Fibroblast of lung (primary cell): Measurements from ENCODE around the gene KIAA1549. TPM values are rescaled to one million over a fixed set of nuclear protein-coding genes. Genes with fewer than 3 reads are reported as not detected.

Experiments used
- DNase-seq, 2 donors: peaks; one replicate each; pipeline versions ENCODE4 v3.0.0 to v3.0.0-alpha.2; 2010; ENCODE audit warnings: low read depth in 2 of 2
- H2AFZ ChIP-seq: 2 replicates; pipeline ENCODE4 v1.5.1; 2012; ENCODE audit warnings: low read length, control low read depth, inconsistent platforms
- H3K27ac ChIP-seq: 2 replicates; pipeline ENCODE4 v1.5.1; 2011; ENCODE audit warnings: low read length, control low read depth; ENCODE audit not compliant: insufficient read depth
- H3K27me3 ChIP-seq: 2 replicates; pipeline ENCODE4 v1.5.1; 2011; ENCODE audit warnings: mild to moderate bottlenecking, low read length; ENCODE audit not compliant: control insufficient read depth, insufficient read depth
- H3K36me3 ChIP-seq: 2 replicates; pipeline ENCODE4 v1.5.1; 2011; ENCODE audit warnings: low read length; ENCODE audit not compliant: control insufficient read depth, insufficient read depth
- H3K4me1 ChIP-seq: 2 replicates; pipeline ENCODE4 v1.5.1; 2011; ENCODE audit warnings: low read length; ENCODE audit not compliant: control insufficient read depth, insufficient read depth; ENCODE audit errors: extremely low read depth
- H3K4me2 ChIP-seq: 2 replicates; pipeline ENCODE4 v1.5.1; 2011; ENCODE audit warnings: low read length, control low read depth; ENCODE audit not compliant: insufficient read depth; ENCODE audit errors: extremely low read depth
- H3K4me3 ChIP-seq, 4 experiments: fragments of 200-600 bp in 1 of 4; sonication (generic) in 1 of 4; replicated peaks in 1 of 4; 2 replicates each; pipeline ENCODE4 v1.5.1; 2011 to 2016; ENCODE audit warnings: low read length in 4 of 4, low read depth in 3 of 4, mild to moderate bottlenecking in 3 of 4, control low read depth in 2 of 4, inconsistent platforms in 1 of 4, mixed read lengths in 1 of 4; ENCODE audit not compliant: insufficient read depth in 1 of 4; ENCODE audit errors: control extremely low read depth in 1 of 4
- H3K79me2 ChIP-seq: 2 replicates; pipeline ENCODE4 v1.5.1; 2012; ENCODE audit warnings: mild to moderate bottlenecking, low read length, inconsistent platforms; ENCODE audit not compliant: control insufficient read depth, insufficient read depth
- H3K9ac ChIP-seq: 2 replicates; pipeline ENCODE4 v1.5.1; 2011; ENCODE audit warnings: mild to moderate bottlenecking, low read length, control low read depth; ENCODE audit not compliant: insufficient read depth
- H3K9me3 ChIP-seq: 2 replicates; pipeline ENCODE4 v1.5.1; 2012; ENCODE audit warnings: low read depth, low read length; ENCODE audit not compliant: control insufficient read depth, insufficient read depth
- H4K20me1 ChIP-seq: 2 replicates; pipeline ENCODE4 v1.5.1; 2011; ENCODE audit warnings: low read length; ENCODE audit not compliant: control insufficient read depth, insufficient read depth; ENCODE audit errors: extremely low read depth
- CTCF ChIP-seq, 2 donors: IDR thresholded peaks in 1 of 2; conservative IDR thresholded peaks in 1 of 2; 1 replicate in 1 of 2; 2 replicates in 1 of 2; pipeline ENCODE4 v1.5.1; 2011 to 2012; ENCODE audit warnings: low read length in 2 of 2, control low read depth in 1 of 2, inconsistent platforms in 1 of 2, low read depth in 1 of 2, mild to moderate bottlenecking in 1 of 2
- EZH2 ChIP-seq: IDR thresholded peaks from 2 replicates; pipeline ENCODE4 v1.5.1; 2012; ENCODE audit warnings: low read length, control low read depth, mild to moderate bottlenecking; ENCODE audit errors: missing control alignments
- polyA plus RNA-seq, 2 donors: library from polyadenylated mRNA; depleted of rRNA in 1 of 2; stranded (reverse) in 1 of 2; unstranded in 1 of 2; fragments of >200 nt; gene quantifications; 2 replicates each; pipeline ENCODE4 v1.2.1, GENCODE V29; 2011 to 2012; ENCODE audit warnings: missing spikeins in 1 of 2
- total RNA-seq: library from RNA; depleted of rRNA; stranded (reverse); fragments of >200 nt; gene quantifications from 2 replicates; pipeline ENCODE4 v1.2.1, GENCODE V29; 2014

The KIAA1549 gene
- total and polyA plus RNA-seq, 2 donors (not counting 1 experiment from before 2014, with no cell fraction given), result 0.48 to 0.66 TPM

- TF ChIP-seq CTCF (conservative IDR thresholded peaks at IDR 0.05 in 1 of 2, IDR thresholded peaks at IDR 0.05 in 1 of 2; ENCODE audit: low read depth in 1 of 2, low read length in 2 of 2), result no peak
- no peak for TF ChIP-seq EZH2
- H3K79me2 ChIP-seq, result no peaks in the 10 kb centered on the region
- H2AFZ ChIP-seq, result no peak overlapping the region
- no peak for DNase-seq
- H4K20me1 ChIP-seq, result no peaks in the 10 kb centered on the region
- no peaks in the 10 kb centered on the region for H3K9me3 ChIP-seq
- no peak overlapping the region for H3K9ac ChIP-seq
- no peak overlapping the region for H3K4me3 ChIP-seq
- no peaks in the 10 kb centered on the region for H3K36me3 ChIP-seq
- H3K27me3 ChIP-seq, result no peaks in the 10 kb centered on the region
- H3K4me1 ChIP-seq, result no peaks in the 10 kb centered on the region
- H3K4me2 ChIP-seq, result no peak overlapping the region
- H3K27ac ChIP-seq, result no peak overlapping the region
These were observed 51.2 kb downstream of the KIAA1549 start for GRCh38 chr7:138929969-138930368.

GRCh38 chr7:138926241-138926612 is 55.0 kb downstream of the KIAA1549 start:
- DNase-seq, result no peak
- TF ChIP-seq EZH2, result no peak
- no peak for TF ChIP-seq CTCF (conservative IDR thresholded peaks at IDR 0.05 in 1 of 2, IDR thresholded peaks at IDR 0.05 in 1 of 2; ENCODE audit: low read depth in 1 of 2, low read length in 2 of 2)
- no peaks in the 10 kb centered on the region for H4K20me1 ChIP-seq
- H3K27me3 ChIP-seq, result no peaks in the 10 kb centered on the region
- H3K9me3 ChIP-seq, result no peaks in the 10 kb centered on the region
- no peaks in the 10 kb centered on the region for H3K36me3 ChIP-seq
- no peak overlapping the region for H3K9ac ChIP-seq
- H3K79me2 ChIP-seq, result no peaks in the 10 kb centered on the region
- no peak overlapping the region for H3K27ac ChIP-seq
- no peak overlapping the region for H3K4me2 ChIP-seq
- H2AFZ ChIP-seq, result no peak overlapping the region
- no peak overlapping the region for H3K4me3 ChIP-seq
- no peaks in the 10 kb centered on the region for H3K4me1 ChIP-seq

GRCh38 chr7:138924501-138925225 is 56.5 kb downstream of the KIAA1549 start:
- H3K79me2 ChIP-seq, result no peaks in the 10 kb centered on the region
- DNase-seq, result no peak
- H4K20me1 ChIP-seq, result no peaks in the 10 kb centered on the region
- no peak overlapping the region for H3K4me3 ChIP-seq
- no peaks in the 10 kb centered on the region for H3K36me3 ChIP-seq
- no peak overlapping the region for H3K9ac ChIP-seq
- H3K4me2 ChIP-seq, result no peak overlapping the region
- no peak overlapping the region for H3K27ac ChIP-seq
- H3K9me3 ChIP-seq, result no peaks in the 10 kb centered on the region
- H2AFZ ChIP-seq, result no peak overlapping the region
- H3K4me1 ChIP-seq, result no peaks in the 10 kb centered on the region
- no peaks in the 10 kb centered on the region for H3K27me3 ChIP-seq
- TF ChIP-seq EZH2 (no peak), CTCF (conservative IDR thresholded peaks at IDR 0.05 in 1 of 2, IDR thresholded peaks at IDR 0.05 in 1 of 2; ENCODE audit: low read depth in 1 of 2, low read length in 2 of 2) (no peak)
